HepG2 (cell line): ENCODE measurements around the gene TBX6. TPM values are rescaled to one million over a fixed set of nuclear protein-coding genes. Genes with fewer than 3 reads are reported as not detected.

Source experiments
- DPF2 ChIP-seq: sonication (generic); formaldehyde crosslinking; IDR thresholded peaks from 2 replicates; pipeline ENCODE4 v1.4.0; 2020; ENCODE audit warnings: mild to moderate bottlenecking, low read depth, missing genetic modification reagents, borderline replicate concordance
- NFAT5 ChIP-seq: sonication (generic); formaldehyde crosslinking; IDR thresholded peaks from 2 replicates; pipeline ENCODE4 v1.4.0; 2020; ENCODE audit warnings: missing genetic modification reagents
- ONECUT2 ChIP-seq: sonication (generic); formaldehyde crosslinking; IDR thresholded peaks from 2 replicates; pipeline ENCODE4 v1.4.0; 2020; ENCODE audit warnings: missing genetic modification reagents
- RBFOX2 ChIP-seq: fragments of 200-400 bp; formaldehyde crosslinking; IDR thresholded peaks from 2 replicates; pipeline ENCODE4 v1.6.1; 2017; ENCODE audit warnings: low read depth, mild to moderate bottlenecking, low read length
- SNAPC4 ChIP-seq: sonication (generic); formaldehyde crosslinking; IDR thresholded peaks from 2 replicates; pipeline ENCODE4 v1.4.0; 2020; ENCODE audit warnings: mild to moderate bottlenecking, missing genetic modification reagents
- SP140L ChIP-seq: sonication (generic); formaldehyde crosslinking; IDR thresholded peaks from 2 replicates; pipeline ENCODE4 v1.4.0; 2020; ENCODE audit warnings: missing genetic modification reagents, borderline replicate concordance
- TIGD3 ChIP-seq: sonication (generic); formaldehyde crosslinking; IDR thresholded peaks from 2 replicates; pipeline ENCODE4 v1.5.1; 2020; ENCODE audit warnings: mild to moderate bottlenecking, missing genetic modification reagents, borderline replicate concordance
- YEATS4 ChIP-seq: sonication (generic); formaldehyde crosslinking; IDR thresholded peaks from 2 replicates; pipeline ENCODE4 v1.4.0; 2020; ENCODE audit warnings: missing genetic modification reagents, borderline replicate concordance
- ZBTB3 ChIP-seq: sonication (generic); formaldehyde crosslinking; IDR thresholded peaks from 2 replicates; pipeline ENCODE4 v1.4.0; 2020; ENCODE audit warnings: low read depth, mild to moderate bottlenecking, moderate library complexity, missing genetic modification reagents, borderline replicate concordance
- ZFAT ChIP-seq: sonication (generic); formaldehyde crosslinking; conservative IDR thresholded peaks from 2 replicates; pipeline ENCODE4 v1.8.1; 2023; ENCODE audit warnings: missing genetic modification reagents, inconsistent platforms
- ZNF296 ChIP-seq: sonication (generic); formaldehyde crosslinking; conservative IDR thresholded peaks from 2 replicates; pipeline ENCODE4 v1.5.0; 2020; ENCODE audit warnings: mild to moderate bottlenecking, missing genetic modification reagents
- ZNF432 ChIP-seq: sonication (generic); formaldehyde crosslinking; IDR thresholded peaks from 2 replicates; pipeline ENCODE4 v1.5.0; 2020; ENCODE audit warnings: missing genetic modification reagents, mild to moderate bottlenecking, borderline replicate concordance
- ZNF740 ChIP-seq: sonication (generic); formaldehyde crosslinking; IDR thresholded peaks from 2 replicates; pipeline ENCODE4 v1.4.0; 2020; ENCODE audit warnings: missing genetic modification reagents
- ZNF83 ChIP-seq: sonication (generic); formaldehyde crosslinking; IDR thresholded peaks from 2 replicates; pipeline ENCODE4 v1.4.0; 2020; ENCODE audit warnings: missing genetic modification reagents, mild to moderate bottlenecking, borderline replicate concordance
- polyA plus RNA-seq, 8 experiments: library from polyadenylated mRNA; depleted of rRNA in 3 of 8; stranded (reverse) in 7 of 8; unstranded in 1 of 8; fragments of >200 nt; fragmentation: Illumina TruSeq in 4 of 8; extraction: Trizol in 4 of 8; gene quantifications; 2 replicates each; pipeline versions ENCODE4 v1.2.1 to v1.2.3, GENCODE V29; 2011 to 2016; ENCODE audit warnings: low read depth in 4 of 8, missing spikeins in 1 of 8, mixed read lengths in 1 of 8; ENCODE audit not compliant: insufficient read depth in 1 of 8
- total RNA-seq, 5 experiments: library from RNA; depleted of rRNA; stranded (reverse); fragments of >200 nt; fragmentation: Illumina TruSeq; extraction: Trizol; gene quantifications; 2 replicates each; pipeline ENCODE4 v1.2.3, GENCODE V29; 2016; ENCODE audit warnings: low read depth in 1 of 5

TBX6 gene
- total and polyA plus RNA-seq, 2 of the 13 experiments (the other 11 are each of a cell fraction or from before 2014, with no cell fraction given): 0.24 to 0.42 TPM

GRCh38 chr16:30112197-30113030 lies 20.7 kb upstream of the TBX6 start (continued):
- TF ChIP-seq SNAPC4 (CRISPR knock-in tag): peak; percentile 25; the same call in 1 of the 2 replicates
- TF ChIP-seq TIGD3 (CRISPR knock-in tag): no peak
- peak; percentile 47; the same call in 1 of the 2 replicates for TF ChIP-seq YEATS4 (CRISPR knock-in tag)
- TF ChIP-seq ZNF432 (CRISPR knock-in tag): no peak
- no peak for TF ChIP-seq RBFOX2
- no peak for TF ChIP-seq SP140L (CRISPR knock-in tag)
- TF ChIP-seq ZNF740 (CRISPR knock-in tag): peak; percentile 73; the same call in 1 of the 2 replicates
- TF ChIP-seq ONECUT2 (CRISPR knock-in tag): no peak
- no peak for TF ChIP-seq ZBTB3 (CRISPR knock-in tag)
- peak; percentile 69; the same call in 1 of the 2 replicates for TF ChIP-seq ZNF83 (CRISPR knock-in tag)
- TF ChIP-seq NFAT5 (CRISPR knock-in tag): no peak; the same call in 1 of the 2 replicates
- TF ChIP-seq ZFAT (CRISPR knock-in tag): no peak
- peak; percentile 59; the same call in 1 of the 2 replicates for TF ChIP-seq DPF2 (CRISPR knock-in tag)
- TF ChIP-seq ZNF296 (CRISPR knock-in tag): peak; percentile 93; the same call in 1 of the 2 replicates
